GM19467 (cell line): ENCODE measurements around the gene TXNRD1.
"Not testable (repeated sequence)": the region's sequence is repeated elsewhere in the genome, so short reads cannot be mapped to it uniquely, and the experiment has no call there.

ENCODE experiments used
- ATAC-seq: cut with Tn5 transposase; IDR thresholded peaks from one replicate; pipeline ENCODE4 v1.9.1; 2021; ENCODE audit warnings: mild to moderate bottlenecking, moderate library complexity; ENCODE audit not compliant: unreplicated experiment

Gene TXNRD1

DNA sequence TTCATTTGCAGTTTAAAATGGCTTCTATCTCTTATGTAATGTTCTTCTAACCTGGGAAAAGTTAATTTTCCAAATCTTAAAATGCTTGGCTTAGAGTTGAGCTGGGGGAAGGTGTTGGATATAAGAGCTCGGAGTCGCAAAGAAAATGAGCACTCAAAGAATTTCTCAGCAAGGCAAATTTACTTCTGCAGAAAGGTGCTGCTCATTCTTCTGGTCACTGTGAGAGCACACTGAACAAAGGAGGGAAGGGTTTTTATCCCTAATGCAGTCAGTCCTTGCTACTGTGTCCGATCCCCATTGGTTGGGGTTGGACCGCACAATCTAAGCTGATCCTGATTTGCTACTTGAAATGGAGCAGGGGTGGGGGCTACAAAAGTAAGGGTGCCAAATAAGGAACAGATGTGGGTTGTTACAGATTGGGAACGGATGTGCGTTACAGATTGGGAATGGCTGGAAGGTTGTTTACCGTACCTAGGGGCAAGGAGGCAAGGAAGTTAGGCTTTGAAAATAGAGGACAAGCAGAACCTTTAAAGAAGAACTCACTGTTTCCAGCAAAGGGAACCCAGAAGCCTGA is 19.4 kb downstream of the TXNRD1 start:
- no peak for ATAC-seq

DNA sequence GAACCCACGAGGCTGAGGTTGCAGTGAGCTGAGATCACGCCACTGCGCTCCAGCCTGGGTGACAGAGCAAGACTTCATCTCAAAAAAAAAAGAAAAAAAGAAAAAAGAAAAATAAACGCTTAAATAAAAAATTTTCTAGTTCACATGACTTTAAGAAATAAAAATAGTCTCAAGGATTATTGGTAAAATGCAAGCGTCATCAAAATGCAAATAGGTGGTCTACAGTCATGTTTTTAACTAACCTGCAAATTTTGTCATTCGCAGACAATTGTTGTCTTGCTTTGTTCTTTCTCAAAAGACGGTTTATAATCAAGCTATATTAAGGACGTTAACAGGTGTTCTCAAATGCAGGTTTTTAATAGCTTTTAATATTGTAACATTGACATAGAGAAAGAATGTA is 22.4 kb downstream of the TXNRD1 start:
- ATAC-seq = no peak

DNA sequence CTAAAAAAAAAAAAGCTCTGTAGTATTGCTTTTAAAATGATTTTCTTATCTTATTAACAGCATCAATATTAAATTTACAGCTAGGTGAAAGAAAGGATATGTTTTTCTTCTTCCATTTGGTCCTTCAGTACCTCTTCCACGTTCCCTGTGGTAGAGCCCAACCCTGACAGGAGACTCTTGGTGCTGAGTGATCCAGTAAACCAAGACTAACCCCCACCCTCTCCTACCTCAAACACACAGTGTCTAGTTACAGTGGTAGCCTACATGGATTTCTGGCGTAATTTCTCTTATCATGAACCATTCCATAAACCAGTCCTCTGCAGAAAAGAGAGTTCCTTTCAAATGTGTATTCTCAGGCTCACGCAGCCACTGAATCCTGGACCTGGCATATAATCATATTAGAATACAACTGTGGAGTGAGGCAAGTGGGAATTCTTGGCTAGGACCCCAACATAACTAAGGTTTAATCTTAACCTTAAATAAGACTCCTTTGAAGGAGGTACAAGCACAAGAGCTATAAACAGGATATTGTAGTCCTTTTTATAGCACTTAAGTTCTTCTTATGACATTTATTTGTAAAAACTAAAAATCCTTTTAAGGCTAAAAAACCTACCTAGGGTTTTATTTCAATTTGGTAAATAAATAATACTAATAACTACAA is 27.1 kb downstream of the TXNRD1 start:
- ATAC-seq = no peak

DNA sequence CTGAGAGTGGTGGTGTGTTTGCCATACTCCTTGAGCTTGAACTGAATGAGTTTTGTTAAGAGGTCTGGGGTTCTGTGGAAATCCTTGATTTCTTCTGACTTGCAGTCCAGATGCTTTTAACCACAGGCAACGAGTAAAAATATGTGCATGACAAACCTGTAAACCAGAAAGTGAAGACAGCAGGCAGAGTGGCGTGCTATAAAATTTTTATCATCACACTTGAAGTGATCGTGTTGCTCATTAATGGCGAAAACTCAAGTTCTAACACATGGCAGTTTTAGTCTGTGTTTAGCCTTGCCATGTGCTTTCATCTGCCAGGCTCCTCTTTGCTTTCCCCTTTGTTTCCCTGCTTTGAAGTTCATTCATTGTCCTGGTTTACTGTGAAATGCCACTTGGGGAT is 28.0 kb downstream of the TXNRD1 start:
- ATAC-seq = no peak

DNA sequence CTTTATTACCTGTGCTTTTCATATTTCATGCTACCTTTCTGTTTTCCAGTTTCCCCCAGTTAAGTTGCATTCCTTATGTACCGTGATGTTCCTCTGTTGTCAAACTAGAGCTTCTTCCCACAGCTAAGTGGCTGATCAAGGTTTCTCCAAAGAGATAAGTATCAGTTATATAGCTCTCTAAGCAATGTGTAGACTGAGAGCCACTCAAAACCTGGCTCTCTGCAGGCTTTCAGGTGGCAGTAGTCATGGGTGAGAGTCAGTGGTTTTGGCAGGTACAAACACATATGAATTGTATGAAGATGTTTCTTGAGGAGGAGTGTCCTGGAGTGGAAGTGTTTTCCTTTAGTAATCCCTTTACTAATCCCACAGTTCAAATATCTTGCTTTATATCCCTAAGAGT is 28.4 kb downstream of the TXNRD1 start:
- ATAC-seq = no peak

DNA sequence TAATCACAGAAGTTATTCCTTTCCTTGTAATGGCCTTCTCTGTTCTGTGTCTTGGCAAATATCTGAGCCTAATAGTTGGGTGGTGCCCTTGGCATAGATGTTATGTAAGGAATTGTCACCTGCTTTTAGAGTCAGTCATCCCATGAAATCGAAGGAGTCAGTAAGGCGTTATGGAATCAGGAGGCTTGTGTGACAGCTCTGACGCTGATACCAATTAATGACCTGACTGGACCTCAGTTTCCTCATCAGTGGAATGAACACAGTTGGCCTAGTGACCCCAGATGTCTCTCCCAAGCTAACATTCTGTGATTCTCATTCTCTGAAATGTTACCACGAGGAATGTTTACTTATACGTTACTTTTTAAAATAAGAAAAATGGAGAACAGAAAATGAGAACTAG is 32.1 kb downstream of the TXNRD1 start:
- no peak for ATAC-seq

DNA sequence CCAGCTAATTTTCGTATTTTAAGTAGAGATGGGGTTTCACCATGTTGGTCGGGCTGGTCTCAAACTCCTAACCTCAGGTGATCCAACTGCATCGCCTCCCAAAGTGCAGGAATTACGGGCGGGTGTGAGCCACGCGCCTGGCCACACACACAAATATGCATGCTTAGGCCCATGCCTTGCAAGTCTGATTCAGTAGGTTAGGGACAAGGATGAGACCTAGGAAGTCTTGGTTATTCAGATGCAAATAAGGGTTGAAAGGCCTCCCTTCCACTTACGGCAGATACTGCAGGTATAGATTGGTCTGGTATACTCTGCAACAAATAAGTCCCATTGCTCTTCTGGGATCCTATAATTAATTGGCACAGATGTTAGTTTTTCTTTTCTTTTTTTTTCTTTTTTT is 32.9 kb downstream of the TXNRD1 start:
- no peak for ATAC-seq

DNA sequence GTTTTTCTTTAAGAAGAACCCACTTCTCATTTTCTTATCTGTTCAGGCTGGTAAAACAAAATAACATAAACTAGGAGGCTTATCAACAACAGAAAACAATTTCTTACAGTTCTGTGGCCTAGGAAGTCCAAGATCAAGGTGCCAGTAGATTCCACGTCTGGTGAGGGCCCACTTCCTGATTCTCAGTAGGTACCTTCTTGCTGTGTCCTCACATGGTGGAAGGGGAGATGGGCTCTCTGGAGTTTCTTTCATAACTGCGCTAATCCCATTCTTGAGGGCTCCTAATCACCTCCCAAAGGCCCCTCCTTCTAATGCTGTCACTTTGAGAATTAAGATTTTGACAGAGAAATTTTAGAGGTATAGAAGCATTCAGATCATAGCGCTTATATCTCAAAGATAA is 33.4 kb downstream of the TXNRD1 start:
- no peak for ATAC-seq

DNA sequence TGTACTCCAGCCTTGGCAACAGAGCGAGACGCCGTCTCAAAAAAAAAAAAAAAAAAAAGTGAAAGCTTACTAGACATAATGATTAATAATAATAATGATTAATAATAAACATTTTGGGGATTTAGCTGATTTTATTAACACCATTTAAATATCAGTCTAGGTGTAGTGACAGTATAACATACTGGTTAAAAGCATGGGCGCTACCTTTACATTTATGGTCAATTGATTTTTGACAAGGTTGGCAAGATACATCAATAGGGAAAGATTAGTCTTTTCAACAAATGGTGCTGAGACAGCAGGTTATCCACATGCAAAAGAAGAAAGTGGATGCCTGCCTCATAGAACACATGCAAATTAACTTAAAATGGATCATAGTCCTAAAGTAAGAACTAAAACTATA is 34.3 kb downstream of the TXNRD1 start:
- no peak for ATAC-seq

DNA sequence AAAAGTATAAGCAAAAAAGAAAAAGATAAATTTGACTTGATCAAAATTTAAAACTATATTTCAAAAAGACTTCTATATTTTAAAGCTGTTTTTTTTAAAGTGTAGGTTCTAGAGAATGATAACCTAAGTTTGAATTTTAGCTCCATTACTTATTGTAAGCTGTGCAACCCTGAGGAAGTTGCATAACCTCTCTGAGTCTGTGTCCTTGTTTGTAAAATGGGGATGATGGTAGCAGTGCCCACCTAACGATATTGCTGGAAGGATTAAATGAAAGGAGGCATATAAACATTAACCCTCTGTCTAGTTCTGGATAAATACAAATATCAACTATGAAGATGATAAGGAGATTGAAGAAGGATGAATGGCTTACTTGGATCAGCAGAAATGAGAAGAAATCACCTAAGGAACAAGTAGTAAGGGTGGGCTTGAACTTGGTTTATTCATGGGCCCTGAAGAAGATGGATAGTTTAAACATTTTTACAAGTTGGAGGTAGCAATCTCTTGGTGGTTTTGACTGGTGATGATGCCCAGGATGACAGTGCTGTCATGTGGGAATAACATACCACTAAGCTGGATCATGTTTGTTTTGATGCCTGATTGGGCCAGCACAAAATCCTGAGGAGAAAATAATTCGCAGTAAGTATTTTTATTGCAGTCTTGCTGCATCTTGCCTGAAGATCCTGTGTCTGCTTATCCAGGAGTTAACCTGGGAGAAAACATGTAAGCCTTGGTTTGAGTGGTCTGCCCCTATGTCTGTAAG is 35.0 kb downstream of the TXNRD1 start:
- ATAC-seq = no peak

DNA sequence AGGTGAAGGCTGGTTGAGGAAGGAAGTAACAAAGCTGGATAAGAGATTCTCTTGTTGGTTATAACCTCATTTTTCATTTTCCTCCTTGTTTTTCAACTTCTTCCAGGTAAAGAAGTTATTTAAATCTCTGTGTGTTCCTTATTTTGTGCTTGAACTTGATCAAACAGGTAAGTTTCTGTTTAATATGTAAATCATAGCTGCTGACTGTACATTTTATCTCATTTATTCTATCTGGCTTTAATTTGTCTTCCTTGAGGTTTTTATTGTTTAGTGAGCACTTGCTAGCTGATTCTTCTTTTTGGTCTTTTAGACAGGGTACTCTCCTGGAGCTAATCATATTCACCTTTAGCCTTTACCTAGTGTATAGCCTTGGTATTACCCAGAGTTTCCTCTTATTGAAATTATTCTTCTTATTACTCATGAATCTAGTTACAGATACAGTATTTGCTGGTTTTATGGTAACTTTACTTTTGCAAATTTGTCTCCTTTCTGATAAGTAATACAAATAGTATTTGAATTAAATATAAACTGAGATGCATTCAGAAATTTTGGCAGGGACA is 42.4 kb downstream of the TXNRD1 start:
- ATAC-seq = no peak

DNA sequence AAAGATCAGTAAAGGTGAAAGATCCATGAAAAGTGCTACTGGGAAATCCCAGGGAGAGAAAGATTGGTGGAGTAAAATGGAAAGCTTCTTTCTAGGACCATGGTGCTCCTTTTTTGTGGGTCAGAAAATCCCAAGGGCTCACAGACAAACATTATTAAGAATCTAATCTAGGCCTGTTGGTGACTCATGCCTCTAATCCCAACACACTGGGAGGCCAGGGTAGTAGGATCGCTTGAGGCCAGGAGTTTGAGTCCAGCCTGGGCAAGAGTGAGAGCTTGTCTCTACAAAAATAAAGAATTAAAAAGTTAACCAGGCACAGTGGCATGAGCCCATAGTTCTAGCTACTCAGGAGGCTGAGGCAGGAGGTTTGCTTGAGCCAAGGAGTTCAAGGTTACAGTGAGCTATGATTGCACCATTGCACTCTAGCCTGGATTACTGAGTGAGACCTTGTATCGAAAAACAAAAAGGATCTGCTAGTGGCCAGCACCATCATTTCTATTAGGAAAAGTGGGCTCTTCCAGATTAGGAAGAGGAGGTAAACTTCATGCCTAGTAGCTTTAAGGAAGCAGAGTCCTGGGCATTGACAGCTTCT is 43.0 kb downstream of the TXNRD1 start:
- ATAC-seq = no peak

DNA sequence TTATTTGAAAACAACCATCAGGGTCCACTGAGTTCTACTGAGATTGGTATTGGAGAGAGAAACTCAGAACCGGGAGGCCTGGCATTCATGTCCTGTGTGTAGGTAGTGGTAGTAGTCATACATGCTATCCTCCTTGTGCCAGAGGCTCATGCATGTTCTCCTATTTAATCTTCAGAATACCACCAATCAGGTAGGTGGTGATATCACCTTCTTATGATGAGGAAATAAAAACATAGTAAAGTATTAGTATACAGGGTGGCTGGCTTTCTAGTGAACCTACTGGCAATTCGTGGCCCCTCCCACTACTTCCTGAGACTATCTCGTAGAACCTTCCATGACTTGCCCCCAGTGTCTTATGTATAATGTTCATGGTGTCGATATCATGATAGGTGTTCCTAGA is 47.4 kb downstream of the TXNRD1 start:
- no peak for ATAC-seq

DNA sequence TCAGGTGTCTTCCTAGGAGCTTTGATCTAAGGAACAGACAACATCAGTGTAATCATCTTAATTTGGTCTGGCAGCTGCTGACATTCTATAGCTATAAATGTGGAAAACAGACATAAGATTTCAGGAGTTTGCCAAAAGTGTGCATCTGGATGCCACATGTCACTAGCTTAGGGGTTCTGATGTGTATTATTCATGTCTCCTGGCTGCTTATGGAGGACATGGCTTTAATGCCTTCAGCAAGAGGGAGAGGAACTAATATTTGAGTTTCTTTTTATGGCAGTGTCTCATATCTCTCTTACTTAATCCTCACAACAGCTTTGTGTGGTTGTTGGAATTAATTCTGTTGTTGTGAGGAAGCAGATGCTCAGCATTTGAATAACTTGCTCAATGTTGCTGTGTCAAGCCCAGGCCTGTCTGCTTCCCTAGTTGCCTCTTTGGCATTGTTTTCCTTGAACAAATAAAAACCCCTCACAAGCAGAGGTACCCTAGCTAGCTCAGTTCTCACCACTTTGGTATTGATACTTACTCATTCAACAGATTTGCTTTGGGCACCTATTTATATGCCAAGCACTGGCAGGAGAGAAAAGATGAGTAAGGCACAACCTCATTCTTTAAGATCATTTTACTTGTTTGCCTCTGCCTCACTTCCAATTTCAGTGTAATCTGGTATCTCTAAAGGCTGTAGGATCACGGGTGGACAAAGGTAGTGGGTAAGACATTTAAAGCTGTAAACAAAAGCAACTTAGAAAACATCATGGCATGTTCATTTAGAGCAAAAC is 48.2 kb downstream of the TXNRD1 start:
- no peak for ATAC-seq

DNA sequence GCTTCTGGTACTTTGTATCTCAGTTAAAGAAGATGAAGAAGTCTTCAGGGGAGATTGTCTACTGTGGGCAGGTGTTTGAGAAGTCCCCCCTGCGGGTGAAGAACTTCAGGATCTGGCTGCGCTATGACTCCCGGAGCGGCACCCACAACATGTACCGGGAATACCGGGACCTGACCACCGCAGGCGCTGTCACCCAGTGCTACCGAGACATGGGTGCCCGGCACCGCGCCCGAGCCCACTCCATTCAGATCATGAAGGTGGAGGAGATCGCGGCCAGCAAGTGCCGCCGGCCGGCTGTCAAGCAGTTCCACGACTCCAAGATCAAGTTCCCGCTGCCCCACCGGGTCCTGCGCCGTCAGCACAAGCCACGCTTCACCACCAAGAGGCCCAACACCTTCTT is 49.9 kb downstream of the TXNRD1 start:
- not testable (repeated sequence) for ATAC-seq

DNA sequence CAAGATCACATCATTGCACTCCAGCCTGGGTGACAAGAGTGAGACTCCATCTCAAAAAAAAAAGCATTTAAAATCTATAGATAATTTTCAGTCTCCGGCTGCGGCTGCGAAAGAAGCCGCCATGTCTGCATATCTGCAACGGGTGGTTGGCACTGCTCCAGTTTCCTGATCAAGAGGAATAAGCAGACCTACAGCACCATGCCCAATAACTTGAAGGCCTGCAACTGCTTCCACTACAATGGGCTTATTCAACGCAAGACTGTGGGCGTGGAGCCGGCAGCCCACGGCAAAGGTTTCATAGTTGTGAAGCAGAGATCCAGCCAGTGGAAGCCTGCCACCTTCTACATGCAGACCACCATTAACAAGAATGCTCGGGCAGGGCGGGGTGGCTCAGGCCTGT is 57.4 kb downstream of the TXNRD1 start:
- ATAC-seq = no peak

DNA sequence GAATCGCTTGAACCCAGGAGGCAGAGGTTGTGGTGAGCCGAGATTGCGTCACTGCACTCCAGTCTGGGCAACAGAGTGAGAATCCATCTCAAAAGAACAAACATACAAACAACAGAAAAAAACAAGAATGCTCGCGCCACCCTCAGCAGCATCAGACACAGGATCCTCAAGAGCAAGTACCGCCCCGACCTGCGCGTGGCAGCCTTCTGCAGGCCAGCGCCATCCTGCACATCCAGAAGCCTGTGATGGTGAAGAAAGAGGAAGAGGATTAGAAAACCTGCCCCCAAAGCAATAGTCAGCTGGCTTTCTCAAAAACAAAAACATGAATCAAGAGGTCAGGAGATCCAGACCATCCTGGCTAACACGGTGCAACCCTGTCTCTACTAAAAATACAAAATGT is 57.9 kb downstream of the TXNRD1 start:
- no peak for ATAC-seq

DNA sequence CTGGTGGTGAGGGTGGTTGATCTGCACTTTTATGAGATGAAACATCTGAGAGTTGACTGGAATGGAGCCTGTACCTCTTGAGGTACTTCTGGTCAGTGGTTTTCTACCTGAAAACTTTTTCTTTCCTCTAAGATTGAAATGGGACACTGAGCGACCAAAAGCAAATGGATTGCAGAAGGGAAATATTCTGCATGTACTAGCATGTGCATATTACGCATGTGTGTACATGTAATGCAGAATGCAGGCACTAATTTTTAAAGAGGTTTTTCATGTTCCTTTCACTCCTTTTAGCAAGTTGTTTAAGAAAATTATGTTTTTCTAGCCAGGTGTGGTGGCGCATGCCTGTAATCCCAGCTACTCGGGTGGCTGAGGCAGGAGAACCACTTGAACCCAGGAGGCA is 59.2 kb downstream of the TXNRD1 start:
- no peak for ATAC-seq

DNA sequence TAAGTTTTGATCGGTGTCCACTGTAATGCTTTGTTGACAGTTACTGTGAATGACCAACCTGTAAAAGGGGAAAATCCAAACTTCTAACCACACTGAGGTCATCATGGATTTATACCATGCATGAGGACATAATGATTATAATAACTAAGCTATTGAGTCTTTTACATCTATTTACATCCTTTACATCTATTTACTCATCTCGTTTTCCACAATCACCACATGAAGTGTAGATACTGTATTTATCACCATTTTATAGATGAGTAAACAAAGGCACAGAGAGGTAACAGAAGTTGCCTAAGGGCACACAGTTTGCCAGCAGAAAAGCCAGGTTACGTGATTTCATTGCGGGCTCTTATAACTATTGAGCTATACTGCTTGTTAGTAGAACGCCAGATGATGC is 60.1 kb downstream of the TXNRD1 start:
- no peak for ATAC-seq

DNA sequence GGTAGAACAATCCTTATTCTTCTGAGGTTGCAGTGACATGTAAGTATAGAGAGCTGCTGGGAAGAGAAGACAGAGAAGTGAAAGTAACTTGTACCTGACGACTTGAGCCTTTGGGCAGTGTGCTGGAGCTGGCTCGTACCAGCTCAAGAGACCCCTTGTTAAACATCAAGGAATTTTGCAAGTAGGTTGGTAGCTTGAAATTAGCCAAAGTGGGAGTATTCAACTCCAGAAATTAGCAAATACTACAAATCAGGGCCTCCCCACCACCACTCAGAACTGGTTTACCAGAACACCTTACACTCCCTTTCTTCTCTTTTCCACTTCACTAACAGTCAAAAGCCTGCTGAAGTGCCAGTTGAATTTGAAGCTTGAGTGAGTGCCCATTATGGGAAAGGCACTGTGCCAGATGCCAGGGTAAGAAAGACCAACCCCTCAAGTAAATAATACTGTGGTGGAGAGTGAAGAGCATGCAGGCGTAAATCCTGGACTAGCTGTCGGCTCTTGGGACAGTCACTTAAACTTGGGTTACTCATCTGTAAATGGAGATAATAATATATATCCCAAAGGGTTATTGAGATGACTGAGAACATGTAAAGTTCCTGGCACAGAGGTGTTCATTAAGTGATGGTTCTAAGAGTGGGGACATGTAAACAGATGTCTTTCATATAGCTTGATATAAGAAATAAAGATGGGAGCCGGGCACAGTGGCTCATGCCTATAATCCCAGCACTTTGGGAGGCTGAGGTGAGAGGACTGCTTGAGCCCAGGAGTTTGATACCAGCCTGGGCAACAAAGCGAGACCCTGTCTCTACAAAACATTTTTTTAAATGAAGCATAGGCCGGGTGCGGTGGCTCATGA is 60.9 kb downstream of the TXNRD1 start:
- ATAC-seq = no peak
